ENCODE data around the gene STRN. TPM values are rescaled to one million over a fixed set of nuclear protein-coding genes. Genes with fewer than 3 reads are reported as not detected.

STRN gene
- total RNA-seq, 2 experiments from 2014 or later: 16.1 to 32.6 TPM

DNA sequence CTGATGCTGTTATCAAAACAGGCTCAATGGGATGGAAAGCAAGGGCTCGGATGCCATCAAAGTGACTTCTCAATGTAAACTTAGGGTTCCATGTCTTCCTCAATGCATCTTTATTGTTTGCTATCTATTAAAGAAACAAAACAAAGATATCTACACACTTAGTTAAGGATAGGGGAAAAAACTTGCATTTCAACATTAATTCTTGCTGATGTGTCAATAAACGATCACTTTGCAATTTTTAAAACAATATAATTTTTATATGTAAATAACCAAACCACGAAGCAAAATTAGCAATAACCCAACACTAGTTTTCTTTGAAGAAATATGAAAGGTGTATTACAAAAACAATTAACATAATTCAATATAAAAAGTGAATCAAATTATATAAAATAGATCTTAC, 96.7 kb downstream of the STRN start:
- no peaks in the 10 kb centered on the region for H3K4me1 ChIP-seq (ENCODE audit: insufficient read depth, low read length, poor library complexity, severe bottlenecking)
- ChIA-PET CTCF (ENCODE audit: unreplicated experiment) (no interaction called here), POLR2A (interaction anchor here (0.7 kb wide), 1 partner anchor 1352 kb away, joined by 4 read pairs; no protein-coding TSS in a partner anchor)
- H3K27ac ChIP-seq (ENCODE audit: low read depth, low read length, poor library complexity, severe bottlenecking): no peak overlapping the region
- H3K79me2 ChIP-seq (ENCODE audit: insufficient read depth, low read depth, low read length): no peaks in the 10 kb centered on the region
- H4K20me1 ChIP-seq (ENCODE audit: insufficient read depth, low read length): no peaks in the 10 kb centered on the region
- H3K36me3 ChIP-seq (ENCODE audit: insufficient read depth, low read length): peaks cover 87% of the 10 kb centered on the region
- no peak for TF ChIP-seq EZH2phosphoT487 (IDR thresholded peaks at IDR 0.05; ENCODE audit: borderline replicate concordance, low read depth, low read length)
- TF ChIP-seq, protein P1, sequence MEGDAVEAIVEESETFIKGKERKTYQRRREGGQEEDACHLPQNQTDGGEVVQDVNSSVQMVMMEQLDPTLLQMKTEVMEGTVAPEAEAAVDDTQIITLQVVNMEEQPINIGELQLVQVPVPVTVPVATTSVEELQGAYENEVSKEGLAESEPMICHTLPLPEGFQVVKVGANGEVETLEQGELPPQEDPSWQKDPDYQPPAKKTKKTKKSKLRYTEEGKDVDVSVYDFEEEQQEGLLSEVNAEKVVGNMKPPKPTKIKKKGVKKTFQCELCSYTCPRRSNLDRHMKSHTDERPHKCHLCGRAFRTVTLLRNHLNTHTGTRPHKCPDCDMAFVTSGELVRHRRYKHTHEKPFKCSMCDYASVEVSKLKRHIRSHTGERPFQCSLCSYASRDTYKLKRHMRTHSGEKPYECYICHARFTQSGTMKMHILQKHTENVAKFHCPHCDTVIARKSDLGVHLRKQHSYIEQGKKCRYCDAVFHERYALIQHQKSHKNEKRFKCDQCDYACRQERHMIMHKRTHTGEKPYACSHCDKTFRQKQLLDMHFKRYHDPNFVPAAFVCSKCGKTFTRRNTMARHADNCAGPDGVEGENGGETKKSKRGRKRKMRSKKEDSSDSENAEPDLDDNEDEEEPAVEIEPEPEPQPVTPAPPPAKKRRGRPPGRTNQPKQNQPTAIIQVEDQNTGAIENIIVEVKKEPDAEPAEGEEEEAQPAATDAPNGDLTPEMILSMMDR (conservative IDR thresholded peaks at IDR 0.05; ENCODE audit: low read length): no peak
- no peaks in the 10 kb centered on the region for H3K9me3 ChIP-seq (ENCODE audit: low read length)
- H3K4me2 ChIP-seq (ENCODE audit: low read length): no peak overlapping the region
- intact Hi-C loops (cut with micrococcal nuclease; ENCODE audit: unreplicated experiment): no loop called here
- no peaks in the 10 kb centered on the region for H3K9me2 ChIP-seq (ENCODE audit: insufficient read depth, low read length)
- no peak overlapping the region for H2AFZ ChIP-seq (ENCODE audit: low read length)
- no peak for DNase-seq (ENCODE audit: low spot score)
- no TSS peak for BruUV-seq (replicated peaks)
- H3K4me3 ChIP-seq (ENCODE audit: low read depth, low read length, poor library complexity, severe bottlenecking): no peak overlapping the region

DNA sequence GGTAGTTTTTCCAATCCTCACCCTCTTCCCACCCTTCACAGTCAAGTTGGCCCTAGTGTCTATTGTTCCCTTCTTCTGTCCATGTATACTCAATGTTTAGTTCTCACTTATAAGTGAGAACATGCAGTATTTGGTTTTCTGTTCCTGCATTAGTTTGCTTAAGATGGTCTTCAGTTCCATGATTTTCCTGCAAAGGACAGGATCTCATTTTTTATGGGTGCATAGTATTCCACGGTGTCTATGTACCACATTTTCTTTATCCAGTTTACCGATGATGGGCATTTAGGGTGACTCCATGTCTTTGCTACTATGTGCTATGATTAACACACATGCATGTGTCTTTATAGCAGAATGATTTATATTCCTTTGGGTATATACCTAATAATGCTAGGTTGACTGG, 104.4 kb downstream of the STRN start:
- TF ChIP-seq EZH2phosphoT487 (IDR thresholded peaks at IDR 0.05; ENCODE audit: borderline replicate concordance, low read depth, low read length): no peak
- TF ChIP-seq, protein P1 (conservative IDR thresholded peaks at IDR 0.05; ENCODE audit: low read length): no peak
- H3K9me2 ChIP-seq (ENCODE audit: insufficient read depth, low read length): no peaks in the 10 kb centered on the region
- intact Hi-C loops (cut with micrococcal nuclease; ENCODE audit: unreplicated experiment): no loop called here
- no peak overlapping the region for H3K27ac ChIP-seq (ENCODE audit: low read depth, low read length, poor library complexity, severe bottlenecking)
- no peak overlapping the region for H3K4me3 ChIP-seq (ENCODE audit: low read depth, low read length, poor library complexity, severe bottlenecking)
- H3K36me3 ChIP-seq (ENCODE audit: insufficient read depth, low read length): peaks cover 28% of the 10 kb centered on the region
- H3K9me3 ChIP-seq (ENCODE audit: low read length): no peaks in the 10 kb centered on the region
- H3K4me2 ChIP-seq (ENCODE audit: low read length): no peak overlapping the region
- H3K79me2 ChIP-seq (ENCODE audit: insufficient read depth, low read depth, low read length): no peaks in the 10 kb centered on the region
- CTCF ChIA-PET (ENCODE audit: unreplicated experiment): no interaction called here
- no TSS peak for BruUV-seq (replicated peaks)
- no peaks in the 10 kb centered on the region for H4K20me1 ChIP-seq (ENCODE audit: insufficient read depth, low read length)
- no peaks in the 10 kb centered on the region for H3K4me1 ChIP-seq (ENCODE audit: insufficient read depth, low read length, poor library complexity, severe bottlenecking)
- no peak for DNase-seq (ENCODE audit: low spot score)
- no peak overlapping the region for H2AFZ ChIP-seq (ENCODE audit: low read length)
- POLR2A ChIA-PET: no interaction called here

DNA sequence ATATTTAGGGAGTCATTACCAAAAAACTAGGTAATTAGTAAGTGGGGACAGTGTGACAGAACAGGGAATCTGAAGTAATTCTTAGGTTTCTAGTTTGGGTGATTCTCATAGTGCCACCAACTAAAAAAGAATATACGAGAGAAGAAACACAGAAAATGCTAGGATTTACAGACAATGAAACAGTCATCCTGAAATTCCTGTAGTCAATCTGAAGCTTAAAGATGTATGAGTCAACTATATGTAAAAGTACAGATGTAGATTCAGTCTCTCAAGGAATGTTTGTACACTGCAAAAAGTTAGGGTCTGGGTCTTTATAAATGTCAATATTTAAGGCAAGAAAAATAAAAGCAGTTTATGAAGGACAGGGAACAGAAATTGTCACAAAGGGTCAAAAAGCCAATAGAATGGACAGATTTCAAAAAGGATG, 107.0 kb downstream of the STRN start:
- POLR2A ChIA-PET: no interaction called here
- CTCF ChIA-PET (ENCODE audit: unreplicated experiment): no interaction called here
- no peaks in the 10 kb centered on the region for H4K20me1 ChIP-seq (ENCODE audit: insufficient read depth, low read length)
- H3K36me3 ChIP-seq (ENCODE audit: insufficient read depth, low read length): peaks cover 28% of the 10 kb centered on the region
- no peaks in the 10 kb centered on the region for H3K9me2 ChIP-seq (ENCODE audit: insufficient read depth, low read length)
- H3K4me2 ChIP-seq (ENCODE audit: low read length): no peak overlapping the region
- TF ChIP-seq EZH2phosphoT487 (IDR thresholded peaks at IDR 0.05; ENCODE audit: borderline replicate concordance, low read depth, low read length): no peak
- TF ChIP-seq, protein P1 (conservative IDR thresholded peaks at IDR 0.05; ENCODE audit: low read length): no peak
- no peak overlapping the region for H3K27ac ChIP-seq (ENCODE audit: low read depth, low read length, poor library complexity, severe bottlenecking)
- intact Hi-C loops (cut with micrococcal nuclease; ENCODE audit: unreplicated experiment): no loop called here
- no peak overlapping the region for H2AFZ ChIP-seq (ENCODE audit: low read length)
- H3K4me3 ChIP-seq (ENCODE audit: low read depth, low read length, poor library complexity, severe bottlenecking): no peak overlapping the region
- no peaks in the 10 kb centered on the region for H3K4me1 ChIP-seq (ENCODE audit: insufficient read depth, low read length, poor library complexity, severe bottlenecking)
- no TSS peak for BruUV-seq (replicated peaks)
- H3K9me3 ChIP-seq (ENCODE audit: low read length): no peaks in the 10 kb centered on the region
- no peak for DNase-seq (ENCODE audit: low spot score)
- H3K79me2 ChIP-seq (ENCODE audit: insufficient read depth, low read depth, low read length): no peaks in the 10 kb centered on the region
